LNCAP (cell line): ENCODE measurements around the gene TUFT1.

ENCODE experiments used
- CTCF ChIP-seq: fragments of 450-650 bp; IDR thresholded peaks from 2 replicates; pipeline ENCODE4 v1.5.1; 2017; ENCODE audit warnings: mild to moderate bottlenecking

TUFT1 gene

GRCh38 chr1:151540021-151540981 lies at the start of gene TUFT1:
TUFT1 (plus strand) TSS chr1:151540309; CDS start chr1:151540367, 58 bp downstream.
- TF ChIP-seq CTCF: no peak

GRCh38 chr1:151491641-151492040 lies 48.5 kb upstream of the TUFT1 start:
- TF ChIP-seq CTCF: no peak

- no peak for TF ChIP-seq CTCF
Observed at GRCh38 chr1:151492120-151492519, 48.0 kb upstream of the TUFT1 start.

GRCh38 chr1:151493042-151493441 lies 47.1 kb upstream of the TUFT1 start:
- TF ChIP-seq CTCF: no peak

- no peak for TF ChIP-seq CTCF
Observed at GRCh38 chr1:151494741-151495281, 45.3 kb upstream of the TUFT1 start.

GRCh38 chr1:151495316-151495715 lies 44.8 kb upstream of the TUFT1 start:
- TF ChIP-seq CTCF: no peak

- no peak for TF ChIP-seq CTCF
Observed at GRCh38 chr1:151499365-151499764, 40.7 kb upstream of the TUFT1 start.
